Midbrain (tissue), 1 donor: ENCODE measurements around the gene SHLD1.

Source experiments
- DNase-seq: peaks from one replicate; lab custom pipeline; 2025; lab: John Stamatoyannopoulos, UW

Gene SHLD1

GRCh38 chr20:5893052-5893451, 142.9 kb downstream of the SHLD1 start:
- no peak for DNase-seq

- DNase-seq = no peak
Measured at GRCh38 chr20:5893621-5894020, 143.4 kb downstream of the SHLD1 start.

GRCh38 chr20:5895626-5896025, 145.4 kb downstream of the SHLD1 start:
- no peak for DNase-seq

- DNase-seq = no peak
Measured at GRCh38 chr20:5899444-5899843, 149.2 kb downstream of the SHLD1 start.

- DNase-seq = no peak
Measured at GRCh38 chr20:5900908-5901307, 150.7 kb downstream of the SHLD1 start.

- no peak for DNase-seq
Measured at GRCh38 chr20:5908981-5909380, 158.8 kb downstream of the SHLD1 start.

GRCh38 chr20:5910186-5910585, 160.0 kb downstream of the SHLD1 start:
- DNase-seq = no peak

GRCh38 chr20:5913166-5913565, 163.0 kb downstream of the SHLD1 start:
- no peak for DNase-seq
